Measurements from ENCODE around the gene TMEM245. TPM values are rescaled to one million over a fixed set of nuclear protein-coding genes. Genes with fewer than 3 reads are reported as not detected.

TMEM245 gene
- total and polyA plus RNA-seq, 2 donors (not counting 1 experiment from before 2014, with no cell fraction given): 6.3 to 34.3 TPM

DNA sequence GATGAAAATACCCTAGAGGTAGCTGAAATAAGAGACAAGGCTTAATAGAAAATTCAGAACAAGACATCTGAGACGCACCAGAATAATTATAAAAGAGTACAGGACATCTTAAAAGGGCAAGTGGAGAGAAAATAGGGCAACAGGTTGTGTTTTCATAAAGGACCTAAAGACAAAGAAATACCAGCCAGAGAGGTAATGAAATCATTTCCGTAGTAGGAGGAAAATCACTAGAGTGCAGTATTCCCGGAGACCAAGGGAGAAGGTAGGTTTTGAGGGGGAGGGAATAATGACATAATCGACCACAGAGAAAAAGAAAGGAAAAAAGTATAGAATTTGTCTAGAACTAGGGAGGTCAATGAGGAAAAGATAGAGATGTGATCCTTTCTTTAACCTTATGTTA lies 80.2 kb downstream of the TMEM245 start:
- Mint-ChIP-seq H3K27me3 (no peaks in the 10 kb centered on the region), H3K4me3 (no peak overlapping the region), H3K27ac (no peak overlapping the region), H3K9me3 (ENCODE audit: insufficient read depth) (peaks cover 6% of the 10 kb centered on the region), H3K4me1 (no peaks in the 10 kb centered on the region)
- 95% methylated on average over 2 of the region's 4 CpGs for WGBS (ENCODE audit: insufficient coverage)
- Histone ChIP-seq H3K36me3 (replicated peaks in 1 of 2; ENCODE audit: control extremely low read depth in 1 of 2, control insufficient read depth in 1 of 2, extremely low read depth in 1 of 2, insufficient read depth in 2 of 2, low read length in 1 of 2) (peaks cover 0 to 28% of the 10 kb centered on the region in 2 experiments), H3K9ac (ENCODE audit: low read length) (no peak overlapping the region), H3K4me1 (ENCODE audit: control insufficient read depth in 2 of 2, insufficient read depth in 2 of 2, low read length in 2 of 2) (no peaks in the 10 kb centered on the region), H3K9me3 (ENCODE audit: control extremely low read depth in 1 of 3, control insufficient read depth in 2 of 3, insufficient read depth in 1 of 3, low read length in 2 of 3) (peaks cover 0 to 3% (median 0%) of the 10 kb centered on the region in 3 donors), H3K4me2 (replicated peaks; ENCODE audit: low read depth, low read length, poor library complexity, severe bottlenecking) (no peak overlapping the region), H3K27ac (ENCODE audit: low read length in 2 of 2) (no peak overlapping the region), H3K27me3 (replicated peaks in 1 of 4; ENCODE audit: control extremely low read depth in 1 of 4, control insufficient read depth in 3 of 4, insufficient read depth in 4 of 4, low read length in 3 of 4) (no peaks in the 10 kb centered on the region), H3K79me2 (ENCODE audit: control insufficient read depth, insufficient read depth, low read length) (no peaks in the 10 kb centered on the region), H2AFZ (ENCODE audit: insufficient read depth, low read depth, low read length, poor library complexity, severe bottlenecking) (no peak overlapping the region), H3K4me3 (ENCODE audit: control extremely low read depth in 1 of 5, extremely low read depth in 1 of 5, insufficient read depth in 1 of 5, low read depth in 2 of 5, low read length in 4 of 5) (no peak overlapping the region), H4K20me1 (ENCODE audit: control insufficient read depth, insufficient read depth, low read length, poor library complexity, severe bottlenecking) (no peaks in the 10 kb centered on the region)
- POLR2A ChIA-PET: no interaction called here
- intact Hi-C loops (cut with micrococcal nuclease): no loop called here
- ATAC-seq (ENCODE audit: low read depth) (no peak), DNase-seq (no peak)
- TF ChIP-seq, protein P1, sequence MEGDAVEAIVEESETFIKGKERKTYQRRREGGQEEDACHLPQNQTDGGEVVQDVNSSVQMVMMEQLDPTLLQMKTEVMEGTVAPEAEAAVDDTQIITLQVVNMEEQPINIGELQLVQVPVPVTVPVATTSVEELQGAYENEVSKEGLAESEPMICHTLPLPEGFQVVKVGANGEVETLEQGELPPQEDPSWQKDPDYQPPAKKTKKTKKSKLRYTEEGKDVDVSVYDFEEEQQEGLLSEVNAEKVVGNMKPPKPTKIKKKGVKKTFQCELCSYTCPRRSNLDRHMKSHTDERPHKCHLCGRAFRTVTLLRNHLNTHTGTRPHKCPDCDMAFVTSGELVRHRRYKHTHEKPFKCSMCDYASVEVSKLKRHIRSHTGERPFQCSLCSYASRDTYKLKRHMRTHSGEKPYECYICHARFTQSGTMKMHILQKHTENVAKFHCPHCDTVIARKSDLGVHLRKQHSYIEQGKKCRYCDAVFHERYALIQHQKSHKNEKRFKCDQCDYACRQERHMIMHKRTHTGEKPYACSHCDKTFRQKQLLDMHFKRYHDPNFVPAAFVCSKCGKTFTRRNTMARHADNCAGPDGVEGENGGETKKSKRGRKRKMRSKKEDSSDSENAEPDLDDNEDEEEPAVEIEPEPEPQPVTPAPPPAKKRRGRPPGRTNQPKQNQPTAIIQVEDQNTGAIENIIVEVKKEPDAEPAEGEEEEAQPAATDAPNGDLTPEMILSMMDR (IDR thresholded peaks at IDR 0.05): no peak
- no peak for TF ChIP-seq EZH2 (IDR thresholded peaks at IDR 0.05; ENCODE audit: borderline replicate concordance, insufficient read depth, low read depth, low read length, poor library complexity, severe bottlenecking)
- CTCF ChIA-PET: no interaction called here

DNA sequence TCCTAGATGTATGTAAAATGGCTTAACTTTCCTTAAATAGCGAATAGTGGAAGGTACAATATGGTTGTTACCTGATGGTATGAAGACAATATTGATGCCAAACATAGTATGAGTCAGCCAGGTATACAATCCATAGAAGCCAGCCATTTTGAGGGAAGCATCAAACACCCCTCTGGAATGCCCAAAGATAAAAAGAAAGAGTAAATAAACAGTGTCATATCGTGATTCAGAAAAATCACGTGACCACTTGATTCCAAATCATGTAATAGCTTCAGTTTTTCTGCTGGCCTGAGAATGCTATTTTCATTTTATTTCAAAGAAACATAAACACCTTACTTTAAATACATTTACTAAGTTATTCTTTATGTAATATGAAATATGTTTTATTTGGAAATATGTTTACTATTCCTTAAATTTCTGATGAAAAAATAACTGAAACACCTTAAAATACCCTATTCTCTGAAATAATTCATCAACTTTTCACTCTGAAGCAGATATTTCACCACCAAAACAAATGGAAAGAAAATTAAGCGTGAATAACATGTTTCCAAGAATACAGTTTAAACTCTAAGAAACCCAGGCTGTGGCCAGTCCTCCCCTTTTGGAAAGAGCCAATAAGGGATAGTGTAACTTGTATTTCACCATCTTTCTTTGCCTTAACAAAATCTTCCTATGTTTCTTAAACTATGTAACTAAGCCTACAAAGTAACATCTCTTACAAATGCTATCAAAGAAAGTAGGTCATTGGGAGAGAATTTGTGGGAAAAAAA lies 81.6 kb downstream of the TMEM245 start:
- ChIA-PET POLR2A (no interaction called here), CTCF (no interaction called here)
- no peak for TF ChIP-seq EZH2 (IDR thresholded peaks at IDR 0.05; ENCODE audit: borderline replicate concordance, insufficient read depth, low read depth, low read length, poor library complexity, severe bottlenecking)
- TF ChIP-seq, protein P1 (IDR thresholded peaks at IDR 0.05): no peak
- 100% methylated on average over 1 of the region's 4 CpGs for WGBS (ENCODE audit: insufficient coverage)
- Histone ChIP-seq H3K4me1 (ENCODE audit: control insufficient read depth in 2 of 2, insufficient read depth in 2 of 2, low read length in 2 of 2) (no peaks in the 10 kb centered on the region), H3K4me2 (replicated peaks; ENCODE audit: low read depth, low read length, poor library complexity, severe bottlenecking) (no peak overlapping the region), H3K9me3 (ENCODE audit: control extremely low read depth in 1 of 3, control insufficient read depth in 2 of 3, insufficient read depth in 1 of 3, low read length in 2 of 3) (peaks cover 0 to 3% (median 0%) of the 10 kb centered on the region in 3 donors), H2AFZ (ENCODE audit: insufficient read depth, low read depth, low read length, poor library complexity, severe bottlenecking) (no peak overlapping the region), H3K9ac (ENCODE audit: low read length) (no peak overlapping the region), H3K27ac (ENCODE audit: low read length in 2 of 2) (no peak overlapping the region), H3K27me3 (replicated peaks in 1 of 4; ENCODE audit: control extremely low read depth in 1 of 4, control insufficient read depth in 3 of 4, insufficient read depth in 4 of 4, low read length in 3 of 4) (no peaks in the 10 kb centered on the region), H4K20me1 (ENCODE audit: control insufficient read depth, insufficient read depth, low read length, poor library complexity, severe bottlenecking) (no peaks in the 10 kb centered on the region), H3K79me2 (ENCODE audit: control insufficient read depth, insufficient read depth, low read length) (no peaks in the 10 kb centered on the region), H3K4me3 (ENCODE audit: control extremely low read depth in 1 of 5, extremely low read depth in 1 of 5, insufficient read depth in 1 of 5, low read depth in 2 of 5, low read length in 4 of 5) (no peak overlapping the region), H3K36me3 (replicated peaks in 1 of 2; ENCODE audit: control extremely low read depth in 1 of 2, control insufficient read depth in 1 of 2, extremely low read depth in 1 of 2, insufficient read depth in 2 of 2, low read length in 1 of 2) (peaks cover 1 to 31% of the 10 kb centered on the region in 2 experiments)
- DNase-seq (no peak), ATAC-seq (ENCODE audit: low read depth) (no peak)
- no peak overlapping the region for H3K4me3 Mint-ChIP-seq
- intact Hi-C loops (cut with micrococcal nuclease): no loop called here
- H3K27ac Mint-ChIP-seq: no peak overlapping the region
- H3K4me1 Mint-ChIP-seq: no peaks in the 10 kb centered on the region
- H3K27me3 Mint-ChIP-seq: no peaks in the 10 kb centered on the region
- peaks cover 2% of the 10 kb centered on the region for H3K9me3 Mint-ChIP-seq (ENCODE audit: insufficient read depth)
